ENCODE data around the gene FGF1.

The FGF1 gene

GRCh38 chr5:142696379-142696778, 10.5 kb upstream of the FGF1 start:
- ATAC-seq, result no peak

- no peak for ATAC-seq
Measured at GRCh38 chr5:142694092-142694856, 8.4 kb upstream of the FGF1 start.

DNA sequence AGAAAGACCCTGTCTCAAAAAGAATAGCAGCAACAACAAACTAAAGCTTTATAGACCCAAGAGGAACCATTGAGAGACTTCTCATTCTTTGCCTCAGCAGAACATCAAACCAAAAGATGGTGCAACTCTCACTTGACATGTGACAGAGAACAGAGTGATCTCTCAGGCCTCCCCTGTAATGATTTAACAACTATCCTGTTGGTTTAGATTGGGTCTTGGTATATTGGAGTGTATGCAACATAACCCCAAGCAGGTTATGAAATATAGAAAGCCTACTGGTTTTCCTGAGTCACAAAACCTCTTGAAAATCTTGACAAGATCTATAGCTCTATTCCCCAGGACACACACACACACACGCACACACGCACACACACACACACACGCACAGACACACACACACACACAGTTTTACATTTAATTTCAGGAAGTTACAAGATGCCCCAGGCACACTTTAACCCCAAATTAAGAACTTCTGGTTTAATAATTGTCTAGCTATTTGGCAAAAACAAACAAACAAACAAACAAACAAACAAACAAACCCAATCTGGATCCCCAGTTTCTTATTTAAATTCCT, 6.5 kb upstream of the FGF1 start:
- no peak for ATAC-seq

- no peak for ATAC-seq
Measured at GRCh38 chr5:142690667-142691066, 4.8 kb upstream of the FGF1 start.

DNA sequence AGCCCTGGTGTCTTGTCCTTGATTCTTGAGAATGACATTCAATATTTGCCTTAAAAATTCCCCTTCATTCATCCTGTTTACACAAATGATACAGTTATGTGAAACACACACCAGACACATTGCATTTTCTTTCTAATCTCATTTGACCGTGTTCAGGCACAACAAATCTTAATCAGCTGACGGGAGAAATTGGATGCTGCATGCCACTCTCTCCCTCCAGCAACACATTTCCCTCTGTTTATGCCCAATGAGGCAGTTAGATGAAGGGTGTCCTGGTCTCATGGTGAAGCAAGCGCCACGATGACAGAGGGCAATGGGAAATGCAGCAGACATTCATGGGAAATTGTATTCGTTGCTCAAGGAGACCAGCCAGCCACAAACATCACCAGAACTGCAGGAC, 3.2 kb upstream of the FGF1 start:
- ATAC-seq, result no peak

DNA sequence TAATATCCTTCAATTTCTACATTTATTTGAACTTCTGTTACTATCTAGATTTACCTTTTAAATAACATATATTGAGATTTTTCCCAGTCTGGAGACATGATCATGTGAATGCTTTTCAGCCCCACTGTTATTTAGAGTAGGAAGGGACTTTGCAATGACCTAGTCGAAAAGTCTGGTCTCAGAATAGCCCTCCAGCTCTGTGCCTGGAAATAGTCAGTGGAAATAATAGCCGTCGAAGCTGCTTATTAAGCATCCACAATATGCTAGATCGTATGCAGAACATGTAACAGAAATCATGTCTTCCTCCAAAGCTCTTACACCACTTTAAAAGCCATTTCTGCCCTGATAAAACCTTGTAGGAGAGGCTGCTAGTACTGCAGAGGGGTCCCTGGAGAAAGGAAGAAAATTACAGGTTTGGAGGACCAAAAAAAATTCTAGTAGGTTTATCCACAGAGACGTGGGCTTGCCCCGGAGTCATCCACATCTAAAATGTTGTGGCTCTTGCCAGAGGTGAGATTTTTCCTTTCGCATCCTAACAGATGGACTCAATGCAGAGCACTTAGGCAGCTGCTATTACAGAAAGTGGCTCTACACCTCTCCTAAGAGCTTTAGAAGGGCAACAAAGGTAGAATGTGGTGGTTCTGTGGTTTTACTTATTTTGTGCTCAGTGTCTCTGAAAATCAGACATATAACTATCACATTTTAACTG, 2.5 kb upstream of the FGF1 start:
- no peak for ATAC-seq

- no peak for ATAC-seq
Measured at GRCh38 chr5:142686968-142687367, 1.1 kb upstream of the FGF1 start.

- ATAC-seq, result no peak
Measured at GRCh38 chr5:142686210-142686734, 382 bp upstream of the FGF1 start.

GRCh38 chr5:142684508-142685041, 1.3 kb downstream of the FGF1 start:
- ATAC-seq, result no peak

GRCh38 chr5:142683881-142684505, 1.9 kb downstream of the FGF1 start:
- no peak for ATAC-seq

GRCh38 chr5:142683116-142683515, 2.8 kb downstream of the FGF1 start:
- ATAC-seq, result no peak

DNA sequence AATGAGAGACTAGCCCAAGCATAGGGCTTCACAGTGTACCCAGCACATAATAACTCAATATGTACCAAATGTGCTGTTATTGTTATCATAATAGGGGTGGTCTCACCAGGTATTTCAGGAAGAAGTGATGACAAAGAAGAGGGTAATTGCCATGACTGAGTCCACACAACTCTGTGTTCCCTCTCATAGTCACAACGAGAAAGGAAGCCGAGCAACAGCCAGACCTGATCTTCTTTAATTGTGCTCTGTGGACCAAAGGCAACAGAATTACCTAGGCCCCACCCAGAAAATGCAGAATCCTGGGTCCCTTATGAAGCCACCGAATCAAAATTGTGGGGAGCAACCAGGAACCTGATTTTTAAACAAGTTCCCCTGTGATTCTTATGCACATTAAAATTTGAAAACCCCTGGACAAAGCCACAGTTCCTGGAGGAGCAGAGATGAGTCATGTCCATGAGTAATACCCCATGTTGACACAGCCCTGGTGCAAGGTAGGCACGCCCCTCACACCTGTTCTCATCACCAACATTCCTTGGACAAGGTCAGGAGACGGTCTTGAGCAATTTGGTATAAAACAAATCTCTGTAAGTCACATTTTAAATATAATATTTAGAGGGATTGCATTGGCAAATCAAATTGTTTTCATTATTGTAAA, 5.2 kb downstream of the FGF1 start:
- no peak for ATAC-seq

- no peak for ATAC-seq
Measured at GRCh38 chr5:142679744-142680143, 6.1 kb downstream of the FGF1 start.

DNA sequence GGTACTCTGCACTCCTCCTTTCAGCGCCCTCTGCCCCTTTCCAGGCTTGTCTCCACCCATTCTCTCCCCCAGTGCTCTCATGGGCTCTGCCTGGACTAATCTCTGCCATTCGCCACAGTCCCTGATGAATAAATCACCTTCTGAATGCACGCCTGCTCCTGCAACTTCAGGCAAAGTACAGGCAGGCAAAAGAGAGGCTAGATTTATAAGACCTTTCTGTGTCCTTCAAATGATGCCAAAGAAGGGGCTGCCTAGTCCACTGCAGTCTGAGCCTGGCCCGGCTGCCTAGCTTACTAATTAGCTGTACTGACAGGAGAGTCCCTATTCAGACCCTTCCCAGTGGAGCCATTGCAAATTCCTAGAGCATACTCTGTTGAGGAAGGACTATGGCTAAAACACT, 7.4 kb downstream of the FGF1 start:
- ATAC-seq, result no peak

DNA sequence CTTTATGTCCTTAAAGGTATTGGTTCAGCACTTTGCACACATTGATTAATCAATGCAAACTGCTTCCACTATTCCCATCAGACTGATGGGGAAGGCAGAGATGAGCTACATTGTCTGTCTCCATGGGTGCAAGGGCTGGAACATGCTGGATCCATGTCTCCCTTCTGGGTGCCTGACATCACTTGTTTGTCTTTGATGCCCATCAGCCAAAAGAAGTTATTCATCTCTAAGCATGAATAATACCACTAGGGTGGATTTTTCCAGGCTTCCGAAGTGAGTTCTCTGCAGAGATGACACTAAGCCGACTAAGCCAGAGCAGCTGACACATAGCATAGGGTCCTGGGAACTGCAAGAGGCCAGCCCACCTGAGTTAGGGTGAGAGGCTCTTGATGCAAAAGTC, 8.7 kb downstream of the FGF1 start:
- ATAC-seq, result no peak

GRCh38 chr5:142676318-142676717, 9.6 kb downstream of the FGF1 start:
- no peak for ATAC-seq

DNA sequence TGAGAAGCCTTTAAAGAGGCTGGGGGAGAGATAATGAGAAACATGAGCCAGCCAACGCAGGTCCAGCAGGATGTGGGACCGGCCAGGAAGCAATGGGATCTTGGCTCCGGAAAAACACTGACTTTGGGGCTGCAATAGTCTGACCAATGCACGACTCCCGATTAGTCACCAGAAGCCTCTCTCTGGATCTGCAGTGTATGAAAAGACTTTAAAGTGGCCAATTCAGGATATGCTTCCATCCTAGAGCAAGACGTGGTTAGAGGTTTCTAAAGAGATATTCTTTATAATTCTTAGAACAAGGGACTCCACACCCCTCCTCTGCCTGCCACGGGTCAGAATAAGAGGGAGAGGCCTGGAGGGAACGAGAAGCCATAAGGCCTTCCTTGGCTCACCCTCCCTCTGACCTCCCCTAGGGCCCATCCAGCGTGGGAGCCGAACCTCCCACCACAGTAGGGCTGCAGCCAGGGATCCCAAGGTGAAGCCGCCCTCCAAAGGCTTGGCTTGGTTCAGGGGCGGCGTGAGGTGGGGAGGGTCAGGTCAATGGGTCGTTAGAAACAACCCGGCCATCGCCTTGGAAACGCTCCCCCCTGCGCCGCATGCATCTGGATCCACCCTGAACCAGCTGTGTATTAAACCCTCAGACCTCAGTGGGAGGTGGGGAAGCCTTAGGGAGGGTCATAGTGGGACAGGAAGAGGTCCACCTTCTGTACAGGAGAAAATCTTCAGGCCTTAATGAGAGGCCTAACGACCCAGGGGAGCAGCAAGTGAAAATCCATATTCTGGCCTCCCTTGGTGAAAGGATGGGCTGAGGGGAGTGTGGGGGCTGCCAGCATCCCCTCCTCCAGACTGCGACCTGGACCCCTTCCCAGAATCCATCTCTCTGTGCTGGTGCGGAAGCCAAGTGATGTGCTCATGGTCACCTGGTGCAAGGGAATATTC, 11.1 kb downstream of the FGF1 start:
- no peak for ATAC-seq

DNA sequence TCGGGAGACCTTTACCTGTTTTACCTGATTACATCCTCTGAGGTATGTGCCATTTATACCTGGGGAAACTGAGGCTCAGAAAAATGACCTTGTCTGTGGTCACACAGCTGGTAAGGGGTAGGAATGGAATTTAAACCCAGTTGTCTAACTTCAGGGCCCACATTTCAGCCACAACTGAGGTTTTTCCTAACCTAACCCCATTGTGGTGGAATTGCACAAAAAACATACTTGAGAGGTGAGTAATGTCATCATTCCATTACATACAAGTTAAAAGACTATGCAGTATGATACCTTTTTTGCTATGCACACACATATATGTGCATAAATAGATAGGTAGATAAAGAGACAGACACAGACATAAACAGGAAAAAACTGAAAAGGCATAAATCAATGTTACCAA, 14.1 kb downstream of the FGF1 start:
- no peak for ATAC-seq

- no peak for ATAC-seq
Measured at GRCh38 chr5:142671266-142671665, 14.6 kb downstream of the FGF1 start.

GRCh38 chr5:142670804-142671203, 15.1 kb downstream of the FGF1 start:
- no peak for ATAC-seq

DNA sequence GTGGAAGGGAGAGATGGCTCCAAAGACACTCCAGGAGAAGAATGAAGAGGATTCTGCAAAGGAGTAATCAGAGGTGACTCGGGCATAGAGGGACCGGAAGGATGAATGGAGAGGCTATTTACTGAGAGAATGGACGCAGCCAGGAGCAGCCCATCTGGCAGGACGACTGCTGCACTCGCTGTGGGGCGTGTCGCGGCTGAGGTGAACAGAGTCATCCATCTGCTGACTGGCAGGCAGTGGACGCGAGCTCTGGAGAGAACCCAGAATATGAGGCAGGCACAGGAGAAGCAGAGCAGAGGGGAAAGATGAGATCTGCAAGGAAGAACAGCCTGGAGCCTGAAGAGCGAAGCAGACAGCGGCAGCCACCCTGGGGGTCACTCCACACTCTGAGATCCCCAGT, 16.4 kb downstream of the FGF1 start:
- no peak for ATAC-seq

All from activated CD4-positive, CD25-positive, alpha-beta regulatory T cell treated with anti-CD3 and anti-CD28 coated beads, Interleukin-2, amount 50 U/mL, for 24 hours (primary cell).